HUES48 (cell line): Measurements from ENCODE around the gene SMOC2.

Experiments
- H3K27ac ChIP-seq: one replicate; pipeline ENCODE4 v1.7.0; 2013; ENCODE audit warnings: low read depth, low read length, inconsistent platforms
- H3K27me3 ChIP-seq: 2 replicates; pipeline ENCODE4 v1.6.1; 2013; ENCODE audit warnings: mild to moderate bottlenecking, low read length; ENCODE audit not compliant: control insufficient read depth, insufficient read depth
- H3K36me3 ChIP-seq: 2 replicates; pipeline ENCODE4 v1.6.1; 2013; ENCODE audit warnings: low read length; ENCODE audit not compliant: control insufficient read depth, insufficient read depth
- H3K4me1 ChIP-seq: 2 replicates; pipeline ENCODE4 v1.6.1; 2013; ENCODE audit warnings: mild to moderate bottlenecking, low read length; ENCODE audit not compliant: control insufficient read depth, insufficient read depth
- H3K4me3 ChIP-seq: 2 replicates; pipeline ENCODE4 v1.5.1; 2013; ENCODE audit warnings: mild to moderate bottlenecking, low read depth, low read length
- H3K9ac ChIP-seq: 2 replicates; pipeline ENCODE4 v1.6.1; 2013; ENCODE audit warnings: mild to moderate bottlenecking, low read depth, low read length, moderate library complexity
- H3K9me3 ChIP-seq: 2 replicates; pipeline ENCODE4 v1.6.1; 2013; ENCODE audit warnings: low read length; ENCODE audit not compliant: control insufficient read depth, insufficient read depth

SMOC2 gene

DNA sequence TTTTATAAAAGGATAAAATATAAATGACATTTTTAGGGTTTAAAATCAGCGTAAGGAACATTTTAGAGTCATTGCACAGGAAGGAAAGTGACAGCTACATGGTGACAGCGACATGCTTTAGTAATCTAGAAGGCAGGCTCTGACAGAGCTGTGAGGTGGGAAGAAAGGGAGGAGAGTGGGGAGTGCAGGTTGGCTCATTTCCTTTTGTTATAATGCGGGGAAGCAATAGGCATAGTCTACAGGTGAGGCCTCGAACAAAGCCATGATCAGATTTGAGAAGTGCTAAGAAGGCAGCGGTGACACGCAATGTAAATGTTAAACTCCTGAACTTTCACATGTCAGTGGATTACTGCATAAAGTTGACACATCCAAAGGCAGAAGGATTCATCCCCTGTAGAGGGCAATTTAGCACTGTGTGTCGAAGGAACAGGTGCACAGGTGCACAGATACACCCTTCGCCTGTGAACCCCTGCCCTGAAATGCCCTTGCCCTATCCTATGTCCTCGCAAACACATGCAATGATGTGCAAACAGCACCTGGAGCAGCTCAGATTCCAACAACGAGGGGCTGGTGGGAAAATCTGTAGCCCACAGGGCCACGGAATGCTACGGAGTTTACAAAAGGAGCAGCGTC is 32.4 kb upstream of the SMOC2 start:
- Histone ChIP-seq H3K9ac (no peak overlapping the region), H3K27ac (no peak overlapping the region), H3K4me1 (no peaks in the 10 kb centered on the region), H3K27me3 (no peaks in the 10 kb centered on the region), H3K36me3 (no peaks in the 10 kb centered on the region), H3K9me3 (no peaks in the 10 kb centered on the region), H3K4me3 (no peak overlapping the region)

DNA sequence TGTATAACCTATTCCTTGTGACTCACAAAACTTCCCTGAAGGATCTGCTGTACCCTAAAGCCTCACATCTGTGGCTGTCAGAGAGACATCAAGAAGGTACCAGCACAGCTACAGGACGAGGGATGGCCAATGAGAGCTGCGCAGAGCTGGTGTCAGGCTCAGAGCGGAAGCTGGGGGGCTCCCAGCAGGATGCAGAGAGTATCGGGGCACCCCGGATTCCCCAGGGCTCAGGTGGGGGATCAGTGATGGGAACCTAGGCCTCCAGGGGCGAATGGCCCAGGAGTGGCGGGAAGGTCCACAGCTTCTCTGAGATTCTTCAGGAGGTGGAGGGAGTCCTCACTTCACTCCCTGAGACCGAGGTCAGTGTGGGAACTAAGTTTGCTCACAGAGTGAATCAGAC is 30.9 kb upstream of the SMOC2 start:
- H3K9me3 ChIP-seq = no peaks in the 10 kb centered on the region
- H3K27me3 ChIP-seq = no peaks in the 10 kb centered on the region
- no peak overlapping the region for H3K4me3 ChIP-seq
- no peak overlapping the region for H3K27ac ChIP-seq
- no peak overlapping the region for H3K9ac ChIP-seq
- H3K4me1 ChIP-seq = no peaks in the 10 kb centered on the region
- H3K36me3 ChIP-seq = no peaks in the 10 kb centered on the region

GRCh38 chr6:168410554-168411011 is 30.4 kb upstream of the SMOC2 start:
- Histone ChIP-seq H3K27ac (no peak overlapping the region), H3K9me3 (no peaks in the 10 kb centered on the region), H3K4me3 (no peak overlapping the region), H3K27me3 (no peaks in the 10 kb centered on the region), H3K36me3 (no peaks in the 10 kb centered on the region), H3K4me1 (no peaks in the 10 kb centered on the region), H3K9ac (no peak overlapping the region)

GRCh38 chr6:168411130-168411529 is 29.9 kb upstream of the SMOC2 start:
- no peak overlapping the region for H3K9ac ChIP-seq
- no peaks in the 10 kb centered on the region for H3K4me1 ChIP-seq
- no peaks in the 10 kb centered on the region for H3K9me3 ChIP-seq
- no peaks in the 10 kb centered on the region for H3K27me3 ChIP-seq
- no peaks in the 10 kb centered on the region for H3K36me3 ChIP-seq
- H3K4me3 ChIP-seq = no peak overlapping the region
- no peak overlapping the region for H3K27ac ChIP-seq

- no peaks in the 10 kb centered on the region for H3K4me1 ChIP-seq
- no peak overlapping the region for H3K27ac ChIP-seq
- no peaks in the 10 kb centered on the region for H3K27me3 ChIP-seq
- H3K9ac ChIP-seq = no peak overlapping the region
- no peaks in the 10 kb centered on the region for H3K9me3 ChIP-seq
- no peak overlapping the region for H3K4me3 ChIP-seq
- no peaks in the 10 kb centered on the region for H3K36me3 ChIP-seq
Measured at GRCh38 chr6:168411793-168412192, 29.2 kb upstream of the SMOC2 start.

DNA sequence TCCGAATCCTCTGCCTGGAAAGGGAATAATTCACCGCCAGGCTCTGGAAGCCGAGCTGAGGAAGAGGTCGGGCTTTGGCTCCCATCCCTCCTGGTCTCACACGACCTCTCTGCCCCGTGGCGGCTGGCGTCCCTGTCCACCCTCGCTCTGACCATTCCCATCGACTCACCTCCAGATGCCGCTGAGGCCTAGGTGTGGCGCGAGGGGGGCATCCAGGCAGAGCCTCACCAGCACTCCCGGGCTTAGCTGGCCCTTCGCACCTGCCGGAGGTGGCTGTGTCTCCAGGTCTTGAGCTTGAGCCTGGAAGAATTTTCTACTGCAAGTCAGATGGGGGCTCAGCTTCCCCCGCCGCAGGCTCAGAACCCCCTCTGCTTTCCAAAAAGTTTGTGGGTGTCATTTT is 28.5 kb upstream of the SMOC2 start:
- H3K27me3 ChIP-seq = no peaks in the 10 kb centered on the region
- no peak overlapping the region for H3K9ac ChIP-seq
- no peaks in the 10 kb centered on the region for H3K9me3 ChIP-seq

DNA sequence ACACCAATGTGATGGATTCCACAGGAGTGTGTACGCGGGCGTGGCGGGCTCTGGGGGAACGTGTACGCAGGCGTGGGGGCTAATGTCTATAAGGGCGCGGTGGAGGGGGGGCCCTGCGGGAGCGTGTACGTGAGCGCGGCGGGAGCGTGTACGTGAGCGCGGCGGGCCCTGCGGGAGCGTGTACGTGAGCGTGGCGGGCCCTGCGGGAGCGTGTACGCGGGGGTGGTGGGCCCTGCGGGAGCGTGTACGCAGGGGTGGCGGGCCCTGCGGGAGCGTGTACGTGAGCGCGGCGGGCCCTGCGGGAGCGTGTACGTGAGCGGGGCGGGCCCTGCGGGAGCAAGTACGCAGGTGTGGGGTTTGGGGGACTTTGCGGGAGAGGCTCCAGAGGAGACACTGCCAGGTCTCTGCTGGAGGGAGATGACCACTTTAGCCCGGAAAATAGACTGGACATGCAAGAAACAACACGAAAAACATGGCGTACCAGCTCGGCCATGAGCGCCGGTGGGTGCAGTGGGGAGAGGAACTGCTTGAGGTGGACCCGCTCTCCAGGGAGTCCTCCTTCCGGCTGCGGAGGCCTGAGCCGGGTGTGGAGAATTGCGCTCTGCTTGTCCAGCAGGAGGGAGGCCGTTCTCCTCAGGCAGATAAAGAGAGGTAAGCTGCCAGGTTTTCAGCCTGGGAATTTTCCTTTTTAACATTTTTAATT is 27.8 kb upstream of the SMOC2 start:
- Histone ChIP-seq H3K27ac (no peak overlapping the region), H3K9ac (no peak overlapping the region), H3K4me3 (no peak overlapping the region), H3K9me3 (no peaks in the 10 kb centered on the region), H3K36me3 (no peaks in the 10 kb centered on the region), H3K4me1 (no peaks in the 10 kb centered on the region), H3K27me3 (no peaks in the 10 kb centered on the region)

More for the DNA sequence above, 28.5 kb upstream of the SMOC2 start:
- Histone ChIP-seq H3K4me3 (no peak overlapping the region), H3K27ac (no peak overlapping the region), H3K4me1 (no peaks in the 10 kb centered on the region), H3K36me3 (no peaks in the 10 kb centered on the region)

GRCh38 chr6:168413856-168414255 is 27.1 kb upstream of the SMOC2 start:
- Histone ChIP-seq H3K4me1 (no peaks in the 10 kb centered on the region), H3K4me3 (no peak overlapping the region), H3K36me3 (no peaks in the 10 kb centered on the region), H3K27ac (no peak overlapping the region), H3K9ac (no peak overlapping the region), H3K9me3 (no peaks in the 10 kb centered on the region), H3K27me3 (no peaks in the 10 kb centered on the region)

DNA sequence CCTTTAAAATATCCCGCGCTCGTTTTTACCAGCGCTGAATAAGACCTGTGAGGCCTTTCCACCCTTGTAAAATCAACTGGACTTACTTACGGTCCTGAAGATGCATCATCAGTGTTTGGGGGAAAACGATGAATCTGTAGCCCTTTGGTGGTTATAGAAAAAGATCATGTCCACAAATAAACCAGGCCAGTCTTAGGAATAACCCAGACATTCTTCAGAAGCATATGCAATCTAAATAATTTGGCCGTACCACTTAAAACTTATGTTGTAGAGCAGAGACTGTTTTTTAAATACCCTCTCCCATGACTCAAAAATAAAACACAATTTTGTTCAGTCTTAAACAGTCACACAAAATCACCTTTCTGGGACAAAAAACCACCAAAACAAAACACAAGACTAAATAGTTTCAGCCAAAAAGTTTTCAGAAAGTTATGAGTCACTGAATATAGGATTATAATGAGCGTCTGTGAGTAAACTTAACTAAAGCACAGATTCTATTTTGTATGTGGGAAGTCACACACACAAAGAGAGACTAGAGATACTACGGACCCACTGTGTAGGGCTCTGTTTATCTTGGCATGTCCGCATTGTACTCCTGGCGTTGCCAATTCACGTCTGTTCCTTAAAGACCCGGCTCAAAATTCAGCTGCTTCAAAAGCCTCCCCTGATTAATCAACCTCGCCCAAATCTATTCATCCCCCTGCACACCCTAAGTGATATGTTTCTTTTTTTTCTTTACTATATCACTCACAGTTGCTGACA is 26.5 kb upstream of the SMOC2 start:
- Histone ChIP-seq H3K27me3 (no peaks in the 10 kb centered on the region), H3K4me3 (no peak overlapping the region), H3K9ac (no peak overlapping the region), H3K4me1 (no peaks in the 10 kb centered on the region), H3K9me3 (no peaks in the 10 kb centered on the region), H3K36me3 (no peaks in the 10 kb centered on the region), H3K27ac (no peak overlapping the region)

GRCh38 chr6:168415098-168415992 is 25.6 kb upstream of the SMOC2 start:
- Histone ChIP-seq H3K4me3 (no peak overlapping the region), H3K4me1 (no peaks in the 10 kb centered on the region), H3K27ac (no peak overlapping the region), H3K9ac (no peak overlapping the region), H3K36me3 (no peaks in the 10 kb centered on the region), H3K27me3 (no peaks in the 10 kb centered on the region), H3K9me3 (no peaks in the 10 kb centered on the region)
